ENCODE results near the gene AOPEP.

The AOPEP gene

GRCh38 chr9:95107976-95108375, 381.5 kb downstream of the AOPEP start:
- Histone ChIP-seq H3K9me3 (ENCODE audit: insufficient read depth, low read length) (no peaks in the 10 kb centered on the region), H2AFZ (ENCODE audit: low read depth, low read length, severe bottlenecking) (no peak overlapping the region), H3K27ac (ENCODE audit: low read depth, low read length) (no peak overlapping the region), H3K4me2 (ENCODE audit: low read depth, low read length, poor library complexity, severe bottlenecking) (no peak overlapping the region), H3K9me2 (replicated peaks; ENCODE audit: insufficient read depth, low read length) (no peaks in the 10 kb centered on the region), H3K79me2 (ENCODE audit: insufficient read depth, low read length) (no peaks in the 10 kb centered on the region), H3K4me3 (ENCODE audit: insufficient read depth, low read length, poor library complexity, severe bottlenecking) (no peak overlapping the region), H4K20me1 (ENCODE audit: low read depth, low read length) (no peaks in the 10 kb centered on the region), H3K36me3 (ENCODE audit: low read length) (no peaks in the 10 kb centered on the region), H3K9ac (ENCODE audit: low read length) (no peak overlapping the region), H3F3A (ENCODE audit: insufficient read depth) (no peaks in the 10 kb centered on the region), H3K27me3 (ENCODE audit: low read length) (no peaks in the 10 kb centered on the region)
- TF ChIP-seq EZH2phosphoT487 (conservative IDR thresholded peaks at IDR 0.05; ENCODE audit: low read length) (no peak), CTCF (IDR thresholded peaks at IDR 0.05; ENCODE audit: insufficient read depth, low read length, poor library complexity, severe bottlenecking) (no peak)

DNA sequence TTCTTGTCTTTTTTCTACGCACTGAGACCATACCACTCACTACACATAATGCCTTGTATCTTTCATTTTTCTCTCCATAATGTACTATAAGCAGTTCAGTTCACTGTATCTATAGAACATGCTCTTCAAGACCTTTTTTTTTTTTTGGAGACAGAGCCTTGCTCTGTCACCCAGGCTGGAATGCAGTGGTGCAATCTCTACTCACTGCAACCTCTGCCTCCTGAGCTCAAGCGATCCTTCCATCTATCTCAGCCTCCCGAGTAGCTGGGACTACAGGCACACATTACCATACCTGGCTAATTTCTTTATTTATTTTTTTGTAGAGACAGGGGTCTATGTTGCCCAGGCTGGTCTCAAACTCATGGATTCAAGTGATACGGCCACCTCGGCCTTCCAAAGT, 382.3 kb downstream of the AOPEP start:
- Histone ChIP-seq H3K79me2 (ENCODE audit: insufficient read depth, low read length) (no peaks in the 10 kb centered on the region), H3K27me3 (ENCODE audit: low read length) (no peaks in the 10 kb centered on the region), H3K9ac (ENCODE audit: low read length) (no peak overlapping the region), H3K4me3 (ENCODE audit: insufficient read depth, low read length, poor library complexity, severe bottlenecking) (no peak overlapping the region), H2AFZ (ENCODE audit: low read depth, low read length, severe bottlenecking) (no peak overlapping the region), H3K36me3 (ENCODE audit: low read length) (no peaks in the 10 kb centered on the region), H3K9me2 (replicated peaks; ENCODE audit: insufficient read depth, low read length) (no peaks in the 10 kb centered on the region), H4K20me1 (ENCODE audit: low read depth, low read length) (no peaks in the 10 kb centered on the region), H3F3A (ENCODE audit: insufficient read depth) (no peaks in the 10 kb centered on the region), H3K27ac (ENCODE audit: low read depth, low read length) (no peak overlapping the region), H3K9me3 (ENCODE audit: insufficient read depth, low read length) (no peaks in the 10 kb centered on the region), H3K4me2 (ENCODE audit: low read depth, low read length, poor library complexity, severe bottlenecking) (no peak overlapping the region)
- TF ChIP-seq CTCF (IDR thresholded peaks at IDR 0.05; ENCODE audit: insufficient read depth, low read length, poor library complexity, severe bottlenecking) (no peak), EZH2phosphoT487 (conservative IDR thresholded peaks at IDR 0.05; ENCODE audit: low read length) (no peak)

DNA sequence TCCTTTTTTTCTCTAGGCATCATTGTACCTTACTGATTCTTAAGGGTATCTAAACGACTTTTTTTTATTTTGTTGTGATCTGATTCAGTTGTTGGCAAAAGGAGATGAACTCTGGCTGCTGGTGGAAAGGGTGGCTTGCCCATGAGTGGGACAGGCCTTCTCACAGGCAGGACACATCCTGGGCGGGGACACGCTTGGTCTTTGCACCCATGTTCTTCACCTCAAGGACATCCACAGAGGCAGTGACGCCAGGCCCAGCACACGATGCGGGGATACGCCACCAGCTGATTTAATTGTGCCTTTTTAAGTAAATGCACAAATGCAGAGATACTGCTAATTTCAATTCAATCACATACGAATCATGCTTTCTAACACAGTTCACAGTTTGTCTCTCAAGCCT, 383.0 kb downstream of the AOPEP start:
- no peak overlapping the region for H3K4me2 ChIP-seq (ENCODE audit: low read depth, low read length, poor library complexity, severe bottlenecking)
- no peaks in the 10 kb centered on the region for H3F3A ChIP-seq (ENCODE audit: insufficient read depth)
- no peak overlapping the region for H3K4me3 ChIP-seq (ENCODE audit: insufficient read depth, low read length, poor library complexity, severe bottlenecking)
- no peaks in the 10 kb centered on the region for H3K79me2 ChIP-seq (ENCODE audit: insufficient read depth, low read length)
- H3K27ac ChIP-seq (ENCODE audit: low read depth, low read length): no peak overlapping the region
- H4K20me1 ChIP-seq (ENCODE audit: low read depth, low read length): no peaks in the 10 kb centered on the region
- TF ChIP-seq EZH2phosphoT487 (conservative IDR thresholded peaks at IDR 0.05; ENCODE audit: low read length) (no peak), CTCF (IDR thresholded peaks at IDR 0.05; ENCODE audit: insufficient read depth, low read length, poor library complexity, severe bottlenecking) (no peak)
- no peaks in the 10 kb centered on the region for H3K27me3 ChIP-seq (ENCODE audit: low read length)
- H3K9ac ChIP-seq (ENCODE audit: low read length): no peak overlapping the region
- no peaks in the 10 kb centered on the region for H3K9me3 ChIP-seq (ENCODE audit: insufficient read depth, low read length)
- H3K9me2 ChIP-seq (replicated peaks; ENCODE audit: insufficient read depth, low read length): no peaks in the 10 kb centered on the region
- no peak overlapping the region for H2AFZ ChIP-seq (ENCODE audit: low read depth, low read length, severe bottlenecking)
- no peaks in the 10 kb centered on the region for H3K36me3 ChIP-seq (ENCODE audit: low read length)

Measured in SU-DHL-6 (cell line).